GM19351 (cell line): Measurements from ENCODE around the gene LUM.
"Not testable (repeated sequence)": the region's sequence is repeated elsewhere in the genome, so short reads cannot be mapped to it uniquely, and the experiment has no call there.

Experiments
- ATAC-seq: cut with Tn5 transposase; IDR thresholded peaks from one replicate; pipeline ENCODE4 v1.9.1; 2021; ENCODE audit warnings: mild to moderate bottlenecking, moderate library complexity; ENCODE audit not compliant: unreplicated experiment

The LUM gene

GRCh38 chr12:91109581-91110310 lies 1.5 kb downstream of the LUM start:
- no peak for ATAC-seq

- ATAC-seq = peak; percentile 82
Measured at GRCh38 chr12:91109148-91109564, 2.1 kb downstream of the LUM start.

GRCh38 chr12:91108196-91108755 lies 3.0 kb downstream of the LUM start:
- ATAC-seq = no peak

GRCh38 chr12:91106283-91106682 lies 5.0 kb downstream of the LUM start:
- no peak for ATAC-seq

- no peak for ATAC-seq
Measured at GRCh38 chr12:91105807-91106206, 5.5 kb downstream of the LUM start.

GRCh38 chr12:91104812-91105466 lies 6.4 kb downstream of the LUM start:
- ATAC-seq = peak; percentile 63

GRCh38 chr12:91103624-91104023 lies 7.7 kb downstream of the LUM start:
- no peak for ATAC-seq

- no peak for ATAC-seq
Measured at GRCh38 chr12:91103101-91103500, 8.2 kb downstream of the LUM start.

- ATAC-seq = no peak
Measured at GRCh38 chr12:91100906-91101305, 10.4 kb downstream of the LUM start.

- no peak for ATAC-seq
Measured at GRCh38 chr12:91099836-91100235, 11.5 kb downstream of the LUM start.

GRCh38 chr12:91099341-91099740 lies 12.0 kb downstream of the LUM start:
- no peak for ATAC-seq

GRCh38 chr12:91098941-91099340 lies 12.4 kb downstream of the LUM start:
- no peak for ATAC-seq

- ATAC-seq = no peak
Measured at GRCh38 chr12:91098461-91098860, 12.8 kb downstream of the LUM start.

- ATAC-seq = no peak
Measured at GRCh38 chr12:91094957-91095356, 16.3 kb downstream of the LUM start.

GRCh38 chr12:91094032-91094662 lies 17.1 kb downstream of the LUM start:
- no peak for ATAC-seq

GRCh38 chr12:91093341-91093740 lies 18.0 kb downstream of the LUM start:
- no peak for ATAC-seq

GRCh38 chr12:91091916-91092715 lies 19.2 kb downstream of the LUM start:
- no peak for ATAC-seq

- ATAC-seq = not testable (repeated sequence)
Measured at GRCh38 chr12:91089953-91090352, 21.3 kb downstream of the LUM start.

- ATAC-seq = no peak
Measured at GRCh38 chr12:91080041-91080440, 31.3 kb downstream of the LUM start.

- ATAC-seq = no peak
Measured at GRCh38 chr12:91078501-91078900, 32.8 kb downstream of the LUM start.
